GM19372 (cell line): ENCODE data around the gene OGFR.

ENCODE experiments used
- ATAC-seq: cut with Tn5 transposase; IDR thresholded peaks from one replicate; pipeline ENCODE4 v1.9.1; 2021; ENCODE audit warnings: mild to moderate bottlenecking, low read depth, moderate library complexity; ENCODE audit not compliant: unreplicated experiment

Gene OGFR, protein sequence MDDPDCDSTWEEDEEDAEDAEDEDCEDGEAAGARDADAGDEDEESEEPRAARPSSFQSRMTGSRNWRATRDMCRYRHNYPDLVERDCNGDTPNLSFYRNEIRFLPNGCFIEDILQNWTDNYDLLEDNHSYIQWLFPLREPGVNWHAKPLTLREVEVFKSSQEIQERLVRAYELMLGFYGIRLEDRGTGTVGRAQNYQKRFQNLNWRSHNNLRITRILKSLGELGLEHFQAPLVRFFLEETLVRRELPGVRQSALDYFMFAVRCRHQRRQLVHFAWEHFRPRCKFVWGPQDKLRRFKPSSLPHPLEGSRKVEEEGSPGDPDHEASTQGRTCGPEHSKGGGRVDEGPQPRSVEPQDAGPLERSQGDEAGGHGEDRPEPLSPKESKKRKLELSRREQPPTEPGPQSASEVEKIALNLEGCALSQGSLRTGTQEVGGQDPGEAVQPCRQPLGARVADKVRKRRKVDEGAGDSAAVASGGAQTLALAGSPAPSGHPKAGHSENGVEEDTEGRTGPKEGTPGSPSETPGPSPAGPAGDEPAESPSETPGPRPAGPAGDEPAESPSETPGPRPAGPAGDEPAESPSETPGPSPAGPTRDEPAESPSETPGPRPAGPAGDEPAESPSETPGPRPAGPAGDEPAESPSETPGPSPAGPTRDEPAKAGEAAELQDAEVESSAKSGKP

DNA sequence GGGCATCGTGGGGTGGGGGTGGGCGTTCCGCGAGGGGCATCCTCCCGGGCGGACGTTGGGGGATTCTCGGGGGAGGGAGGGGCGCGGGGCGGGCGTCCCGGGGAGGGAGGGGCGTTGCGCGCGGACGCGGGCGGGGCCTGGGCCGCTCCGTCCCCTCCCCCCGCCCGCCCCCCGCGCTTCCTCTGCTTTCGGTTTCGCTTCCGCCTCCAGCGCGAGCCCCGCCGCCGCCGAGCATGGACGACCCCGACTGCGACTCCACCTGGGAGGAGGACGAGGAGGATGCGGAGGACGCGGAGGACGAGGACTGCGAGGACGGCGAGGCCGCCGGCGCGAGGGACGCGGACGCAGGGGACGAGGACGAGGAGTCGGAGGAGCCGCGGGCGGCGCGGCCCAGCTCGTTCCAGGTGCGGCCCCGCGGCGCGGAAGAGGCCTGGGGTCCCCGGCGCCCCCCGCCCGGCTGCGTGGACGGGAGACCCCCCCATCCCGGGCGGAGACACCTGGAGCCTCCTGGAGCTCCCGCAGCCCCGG is at the start of gene OGFR:
OGFR (plus strand) TSS at position 209 of the 528 bp plus-strand sequence; CDS start at position 234, 25 bp downstream.
- ATAC-seq: peak; percentile 57

GRCh38 chr20:62754991-62755356 is 49.7 kb upstream of the OGFR start:
- ATAC-seq: no peak

DNA sequence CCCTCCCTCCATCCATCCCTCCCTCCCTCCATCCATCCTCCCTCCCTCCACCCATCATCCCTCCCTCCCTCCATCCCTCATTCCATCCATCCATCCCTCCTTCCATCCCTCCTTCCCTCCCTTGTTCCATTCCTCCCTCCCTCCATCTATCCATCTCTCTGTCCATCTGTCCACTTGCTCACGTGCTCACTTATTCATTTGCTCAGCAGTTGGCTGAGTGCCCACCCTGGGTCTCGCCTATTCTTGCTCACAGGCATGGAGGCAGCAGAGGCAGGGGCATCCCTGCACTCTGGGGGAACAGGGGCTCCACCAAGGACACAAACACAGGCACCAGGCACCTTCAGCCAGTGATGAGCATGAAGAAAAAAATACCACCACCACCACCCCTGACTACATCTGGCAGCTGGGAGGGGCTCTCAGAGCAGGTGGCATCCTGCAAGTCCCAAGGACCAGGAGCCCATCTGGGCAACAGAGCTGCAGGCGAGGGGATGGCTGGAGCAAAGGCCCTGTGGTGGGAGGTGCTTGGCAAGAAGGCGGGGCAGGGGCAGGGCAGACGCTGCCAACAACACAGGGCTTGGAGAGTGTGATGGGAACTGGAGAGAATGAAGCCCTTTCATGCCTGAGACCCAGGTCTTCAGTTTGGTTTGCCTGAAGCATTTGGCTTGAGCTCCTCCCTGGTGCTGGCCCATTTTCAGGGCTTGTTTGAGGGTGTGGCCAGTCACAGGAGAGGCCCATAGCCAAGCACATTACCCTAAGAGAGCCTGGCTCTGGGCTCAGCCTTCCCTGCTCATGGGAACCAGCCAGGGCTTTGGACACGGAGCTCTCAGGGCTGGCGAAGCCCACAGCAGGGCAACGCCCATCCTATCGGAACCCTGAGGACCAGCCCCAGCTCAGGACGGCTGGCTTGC is 48.6 kb upstream of the OGFR start:
- ATAC-seq: no peak

- ATAC-seq: no peak
Observed at GRCh38 chr20:62758226-62758912, 46.3 kb upstream of the OGFR start.

DNA sequence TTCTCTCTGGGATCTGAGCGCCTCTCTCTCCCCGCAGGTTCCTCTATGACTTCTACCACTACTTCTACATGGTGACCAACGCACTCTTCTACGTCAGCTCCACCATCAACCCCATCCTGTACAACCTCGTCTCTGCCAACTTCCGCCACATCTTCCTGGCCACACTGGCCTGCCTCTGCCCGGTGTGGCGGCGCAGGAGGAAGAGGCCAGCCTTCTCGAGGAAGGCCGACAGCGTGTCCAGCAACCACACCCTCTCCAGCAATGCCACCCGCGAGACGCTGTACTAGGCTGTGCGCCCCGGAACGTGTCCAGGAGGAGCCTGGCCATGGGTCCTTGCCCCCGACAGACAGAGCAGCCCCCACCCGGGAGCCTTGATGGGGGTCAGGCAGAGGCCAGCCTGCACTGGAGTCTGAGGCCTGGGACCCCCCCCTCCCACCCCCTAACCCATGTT is 44.6 kb upstream of the OGFR start:
- no peak for ATAC-seq

DNA sequence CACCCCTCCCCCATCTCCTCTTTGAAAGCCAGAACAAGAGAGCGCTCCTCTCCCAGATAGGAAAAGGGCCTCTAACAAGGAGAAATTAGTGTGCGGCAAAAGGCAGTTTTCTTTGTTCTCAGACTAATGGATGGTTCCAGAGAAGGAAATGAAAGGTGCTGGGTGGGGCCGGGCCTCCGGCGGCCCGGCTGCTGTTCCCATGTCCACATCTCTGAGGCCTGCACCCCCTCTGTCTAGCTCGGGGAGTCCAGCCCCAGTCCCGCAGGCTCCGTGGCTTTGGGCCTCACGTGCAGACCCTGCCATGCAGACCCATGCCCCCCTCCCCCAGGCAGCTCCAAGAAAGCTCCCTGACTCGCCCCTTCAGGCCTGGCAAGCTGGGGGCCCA is 44.2 kb upstream of the OGFR start:
- ATAC-seq: no peak

DNA sequence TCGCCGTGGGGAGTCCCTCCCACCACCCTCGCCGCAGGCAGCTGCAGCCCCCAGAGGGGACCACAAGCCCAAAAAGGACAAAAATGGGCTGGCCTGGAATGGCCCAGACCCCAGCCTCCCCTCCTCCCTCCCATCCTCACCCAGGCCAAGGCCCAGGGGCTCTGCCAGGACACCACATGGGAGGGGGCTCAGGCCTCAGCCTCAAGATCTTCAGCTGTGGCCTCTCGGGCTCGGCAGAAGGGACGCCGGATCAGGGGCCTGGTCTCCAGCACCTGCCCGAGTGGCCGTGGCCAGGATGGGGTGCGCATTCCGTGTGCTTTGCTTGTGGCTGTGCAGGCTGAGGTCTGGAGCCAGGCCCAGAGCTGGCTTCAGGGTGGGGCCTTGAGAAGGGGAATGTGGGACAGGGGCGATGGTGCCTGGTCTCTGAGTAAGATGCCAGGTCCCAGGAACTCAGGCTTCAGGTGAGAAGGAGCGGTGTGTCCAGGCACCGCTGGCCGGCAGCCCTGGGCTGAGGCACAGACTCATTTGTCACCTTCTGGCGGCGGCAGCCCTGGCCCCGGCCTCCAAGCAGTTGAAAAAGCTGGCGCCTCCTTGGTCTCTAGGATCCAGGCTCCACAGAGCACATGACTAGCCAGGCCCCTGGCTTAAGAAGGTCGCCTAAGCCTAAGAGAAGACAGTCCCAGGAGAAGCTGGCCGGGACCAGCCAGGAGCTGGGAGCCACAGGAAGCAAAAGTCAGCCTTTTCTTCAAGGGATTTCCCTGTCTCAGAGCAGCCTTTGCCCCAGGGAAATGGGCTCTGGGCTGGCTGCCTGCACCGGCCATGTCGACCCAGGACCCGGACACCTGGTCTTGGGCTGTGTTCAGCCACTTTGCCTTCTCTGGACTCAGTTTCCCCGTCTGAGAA is 43.5 kb upstream of the OGFR start:
- no peak for ATAC-seq

DNA sequence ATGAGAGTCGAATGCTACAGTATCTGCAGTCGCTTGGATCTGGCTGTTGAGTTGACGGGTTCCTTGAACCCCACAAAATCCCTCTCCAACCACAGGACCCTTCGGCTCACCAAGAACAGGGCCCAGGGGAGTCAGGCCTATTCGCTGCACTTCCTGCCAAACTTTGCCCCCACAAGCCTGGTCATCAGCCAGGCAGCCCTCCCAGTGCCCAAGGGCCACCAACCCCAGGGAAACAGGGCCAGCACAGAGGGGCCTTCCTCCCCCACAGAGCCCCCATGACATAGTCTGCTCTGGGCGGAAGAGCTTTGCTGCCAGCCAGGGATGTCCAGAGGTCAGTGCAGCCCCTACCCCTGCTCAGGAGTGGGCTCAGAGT is 42.9 kb upstream of the OGFR start:
- ATAC-seq: no peak

- ATAC-seq: no peak
Observed at GRCh38 chr20:62762376-62762775, 42.3 kb upstream of the OGFR start.

GRCh38 chr20:62762801-62763368 is 41.8 kb upstream of the OGFR start:
- ATAC-seq: no peak

DNA sequence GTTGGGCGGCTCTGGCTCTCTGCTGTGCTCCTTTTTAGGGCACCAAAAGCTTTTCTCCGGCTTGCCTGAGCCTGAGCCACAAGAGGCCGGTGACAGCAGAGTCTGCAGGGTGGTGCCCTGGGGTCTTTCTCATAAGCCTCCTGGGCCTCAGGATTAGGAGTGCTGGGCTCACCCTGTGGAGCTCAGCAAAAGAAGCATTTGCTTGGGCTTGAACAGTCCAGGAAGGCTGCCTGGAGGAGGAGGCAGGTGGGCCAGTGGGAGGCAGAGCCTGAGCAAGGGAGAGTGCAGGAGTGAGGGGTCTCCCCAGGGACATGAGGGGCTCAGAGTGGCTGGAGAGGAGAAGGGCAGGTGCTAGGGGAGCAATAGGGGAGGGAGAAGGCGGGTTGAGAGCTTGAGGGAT is 41.2 kb upstream of the OGFR start:
- ATAC-seq: no peak

- no peak for ATAC-seq
Observed at GRCh38 chr20:62764156-62764935, 40.3 kb upstream of the OGFR start.

- no peak for ATAC-seq
Observed at GRCh38 chr20:62765021-62765420, 39.6 kb upstream of the OGFR start.

DNA sequence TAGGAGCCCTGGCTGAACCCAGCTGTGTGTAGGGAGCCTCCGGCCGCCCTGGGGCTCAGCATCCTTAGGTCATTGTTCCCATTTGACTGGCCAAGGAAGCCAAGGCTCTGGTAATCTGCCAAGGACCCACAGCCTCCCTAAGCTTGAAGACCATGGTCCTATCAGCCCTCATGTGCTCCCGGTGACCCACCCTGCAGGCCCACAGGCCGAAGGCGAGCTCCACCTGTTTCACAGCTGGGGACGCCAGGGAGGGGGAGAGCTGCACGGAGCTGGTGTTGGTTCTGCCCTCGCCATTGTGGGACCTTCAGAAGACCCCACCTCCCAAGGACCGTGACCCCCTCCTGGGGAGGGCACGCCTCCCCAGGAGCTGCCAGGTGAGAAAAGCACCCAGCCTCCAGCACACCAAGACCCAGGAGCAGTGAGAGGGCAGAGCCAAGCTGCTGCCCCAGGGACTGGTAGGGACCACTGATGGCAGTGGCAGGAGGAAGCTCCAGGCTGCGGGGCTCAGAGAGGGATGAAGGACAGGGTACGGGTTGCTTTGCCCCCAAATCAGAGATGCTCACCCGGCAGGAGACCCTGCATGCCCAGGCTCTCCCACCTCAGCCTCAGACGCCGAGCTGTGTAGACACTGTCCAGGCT is 39.1 kb upstream of the OGFR start:
- no peak for ATAC-seq

GRCh38 chr20:62766071-62766450 is 38.6 kb upstream of the OGFR start:
- no peak for ATAC-seq

GRCh38 chr20:62766716-62767115 is 37.9 kb upstream of the OGFR start:
- no peak for ATAC-seq

GRCh38 chr20:62768234-62768546 is 36.4 kb upstream of the OGFR start:
- ATAC-seq: no peak
